ENCODE results near the gene KIAA0408.

GRCh38 chr6:127481628-127482027 lies 22.4 kb upstream of the KIAA0408 start:
- no peak for TF ChIP-seq CTCF (IDR thresholded peaks at IDR 0.05; ENCODE audit: low read length)
- no peak for TF ChIP-seq EZH2 (IDR thresholded peaks at IDR 0.05; ENCODE audit: borderline replicate concordance, low read length)
